Islet precursor cell (in vitro differentiated cells): ENCODE data around the gene PRICKLE4.
"Not testable (repeated sequence)": the region's sequence is repeated elsewhere in the genome, so short reads cannot be mapped to it uniquely, and the experiment has no call there.

Source experiments
- DNase-seq: peaks from one replicate; pipeline ENCODE4 v3.0.0-alpha.2; 2018

The PRICKLE4 gene

GRCh38 chr6:41801380-41801779 lies 20.8 kb downstream of the PRICKLE4 start:
- no peak for DNase-seq

- DNase-seq: no peak
Measured at GRCh38 chr6:41805830-41806774, 25.5 kb downstream of the PRICKLE4 start.

- no peak for DNase-seq
Measured at GRCh38 chr6:41811095-41811494, 30.5 kb downstream of the PRICKLE4 start.

GRCh38 chr6:41811946-41812345 lies 31.4 kb downstream of the PRICKLE4 start:
- DNase-seq: not testable (repeated sequence)

- no peak for DNase-seq
Measured at GRCh38 chr6:41813469-41813868, 32.9 kb downstream of the PRICKLE4 start.

GRCh38 chr6:41813956-41814355 lies 33.4 kb downstream of the PRICKLE4 start:
- DNase-seq: no peak

- no peak for DNase-seq
Measured at GRCh38 chr6:41814629-41815028, 34.0 kb downstream of the PRICKLE4 start.

GRCh38 chr6:41815587-41815986 lies 35.0 kb downstream of the PRICKLE4 start:
- DNase-seq: no peak

GRCh38 chr6:41818271-41819054 lies 37.9 kb downstream of the PRICKLE4 start:
- no peak for DNase-seq

- DNase-seq: no peak
Measured at GRCh38 chr6:41821266-41821665, 40.7 kb downstream of the PRICKLE4 start.

- no peak for DNase-seq
Measured at GRCh38 chr6:41822021-41822420, 41.4 kb downstream of the PRICKLE4 start.

- DNase-seq: no peak
Measured at GRCh38 chr6:41823178-41823577, 42.6 kb downstream of the PRICKLE4 start.

GRCh38 chr6:41824571-41825569 lies 44.3 kb downstream of the PRICKLE4 start:
- DNase-seq: no peak

- DNase-seq: no peak
Measured at GRCh38 chr6:41826343-41827022, 45.9 kb downstream of the PRICKLE4 start.

GRCh38 chr6:41832263-41832662 lies 51.7 kb downstream of the PRICKLE4 start:
- no peak for DNase-seq

- DNase-seq: no peak
Measured at GRCh38 chr6:41836022-41836659, 55.6 kb downstream of the PRICKLE4 start.

GRCh38 chr6:41836660-41837052 lies 56.1 kb downstream of the PRICKLE4 start:
- DNase-seq: no peak
